Stimulated activated CD8-positive, alpha-beta memory T cell treated with anti-CD3 and anti-CD28 coated beads, Interleukin-12 subunit alpha, Interleukin-12 subunit beta, amount 100 ng/mL, for 24 hours (primary cell): ENCODE measurements around the gene PIF1.

Experiments used
- DNase-seq: peaks from one replicate; pipeline ENCODE4 v3.0.0-alpha.2; 2020; ENCODE audit errors: extremely low read depth

The PIF1 gene

GRCh38 chr15:64775551-64776401, 49.7 kb downstream of the PIF1 start, which contains the start of gene RBPMS2:
TSS of gene RBPMS2 (minus strand) at chr15:64775589. CDS start at chr15:64775319, 270 bp downstream.
- no peak for DNase-seq

GRCh38 chr15:64774629-64775493, 50.6 kb downstream of the PIF1 start:
- DNase-seq = no peak

GRCh38 chr15:64774037-64774628, 51.3 kb downstream of the PIF1 start:
- DNase-seq = no peak

- DNase-seq = no peak
Observed at GRCh38 chr15:64773606-64774005, 51.8 kb downstream of the PIF1 start.

GRCh38 chr15:64772964-64773363, 52.5 kb downstream of the PIF1 start:
- no peak for DNase-seq

GRCh38 chr15:64772488-64772887, 53.0 kb downstream of the PIF1 start:
- no peak for DNase-seq

- no peak for DNase-seq
Observed at GRCh38 chr15:64770626-64771025, 54.8 kb downstream of the PIF1 start.

GRCh38 chr15:64767203-64767602, 58.2 kb downstream of the PIF1 start:
- no peak for DNase-seq

- no peak for DNase-seq
Observed at GRCh38 chr15:64766058-64766457, 59.4 kb downstream of the PIF1 start.
